GM03348 (cell line): ENCODE results near the gene NRXN3.
A peak's percentile ranks its signal among the peaks of the same experiment; 100 is the strongest.

Experiments used
- DNase-seq: peaks from one replicate; pipeline ENCODE4 v3.0.0; 2012; ENCODE audit warnings: low spot score

Gene NRXN3

DNA sequence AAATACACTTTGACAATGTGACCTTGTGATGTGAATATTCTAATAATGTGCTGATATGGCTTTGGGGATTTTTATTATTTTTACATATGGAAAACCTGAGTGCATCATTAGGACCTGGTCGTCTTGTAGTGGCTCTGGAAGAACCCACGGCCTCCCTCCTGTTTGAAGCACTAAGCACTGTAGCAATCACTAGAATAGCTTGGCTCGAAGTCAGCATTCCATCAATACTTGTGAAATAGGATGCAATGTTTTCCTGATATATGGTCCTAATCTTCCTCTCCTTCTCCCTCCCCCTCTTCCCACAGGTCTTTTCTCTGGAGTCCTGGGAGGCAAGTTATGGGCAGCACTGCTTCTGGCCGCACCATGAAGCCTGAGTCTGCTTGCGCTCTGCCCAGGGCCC, 71.9 kb downstream of the NRXN3 start:
- no peak for DNase-seq

DNA sequence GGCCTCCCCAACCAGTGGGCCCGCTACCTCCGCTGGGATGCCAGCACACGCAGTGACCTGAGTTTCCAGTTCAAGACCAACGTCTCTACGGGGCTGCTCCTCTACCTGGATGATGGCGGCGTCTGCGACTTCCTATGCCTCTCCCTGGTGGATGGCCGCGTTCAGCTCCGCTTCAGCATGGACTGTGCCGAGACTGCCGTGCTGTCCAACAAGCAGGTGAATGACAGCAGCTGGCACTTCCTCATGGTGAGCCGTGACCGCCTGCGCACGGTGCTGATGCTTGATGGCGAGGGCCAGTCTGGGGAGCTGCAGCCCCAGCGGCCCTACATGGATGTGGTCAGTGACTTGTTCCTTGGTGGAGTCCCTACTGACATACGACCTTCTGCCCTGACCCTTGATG, 73.0 kb downstream of the NRXN3 start:
- DNase-seq = no peak

DNA sequence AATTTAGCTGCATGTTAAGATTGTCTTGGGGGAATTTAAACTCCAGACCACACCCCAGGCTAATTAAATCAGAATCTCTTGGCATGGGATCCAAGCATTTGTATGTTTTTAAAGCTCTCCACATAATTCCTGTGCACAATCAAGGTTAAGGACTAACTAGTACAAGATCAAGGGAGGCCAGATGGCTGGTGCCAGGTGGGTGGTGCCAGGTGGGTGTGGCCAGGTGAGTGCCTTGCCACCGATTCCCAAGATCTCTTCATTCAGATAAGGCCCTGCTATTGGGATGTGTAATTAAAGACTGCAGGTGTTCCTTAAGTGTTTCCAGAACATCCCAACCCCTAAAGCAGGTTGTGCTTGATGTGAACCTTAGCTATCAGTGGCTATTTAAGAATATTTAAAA, 75.1 kb downstream of the NRXN3 start:
- no peak for DNase-seq

DNA sequence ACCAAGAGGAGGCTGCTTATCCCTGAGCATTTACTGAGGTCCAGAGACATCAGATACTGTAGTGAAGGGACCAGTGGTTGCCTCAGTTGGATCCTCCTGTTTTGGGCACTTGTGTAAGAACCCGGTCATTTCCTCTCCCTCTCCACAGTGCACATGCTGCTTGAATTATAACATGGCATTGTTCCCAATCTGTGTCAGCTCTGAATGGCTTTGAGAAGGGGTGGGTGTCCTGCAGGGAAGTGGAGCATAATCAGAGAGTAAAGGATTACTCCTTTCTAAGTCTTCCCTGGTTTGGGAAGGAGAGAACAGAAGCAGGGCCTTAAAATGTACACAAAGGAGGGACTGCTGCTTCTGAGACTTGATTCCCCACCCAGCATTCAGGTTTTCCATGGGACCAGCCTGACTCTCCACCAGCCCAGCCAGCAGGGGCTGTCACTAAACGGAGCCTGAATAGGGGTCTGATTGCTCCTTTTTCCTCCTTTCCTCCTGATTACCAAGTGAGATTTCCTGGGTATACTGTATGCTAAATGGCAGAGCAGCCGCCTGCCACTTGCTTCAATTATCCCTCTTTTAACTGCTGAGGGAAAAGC, 78.4 kb downstream of the NRXN3 start:
- DNase-seq = no peak

DNA sequence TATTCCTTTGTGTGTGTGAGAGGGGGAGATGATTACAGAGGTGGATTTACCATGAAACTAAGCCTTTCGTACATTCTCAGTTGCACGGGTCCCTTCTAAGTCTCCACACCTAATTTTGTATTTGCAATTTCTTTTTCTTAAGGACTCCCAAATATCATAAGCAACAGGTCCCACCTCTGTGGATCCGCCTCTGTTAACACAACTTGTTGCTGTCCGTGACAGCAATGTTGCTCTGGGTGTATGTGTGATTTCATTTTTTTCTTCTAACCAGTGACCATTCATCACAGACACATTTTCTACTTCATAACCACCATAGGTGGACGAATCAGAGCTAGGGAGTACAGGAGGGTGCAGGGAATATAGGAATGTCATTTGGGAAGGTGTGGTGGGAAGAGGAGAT, 81.1 kb downstream of the NRXN3 start:
- DNase-seq = no peak

DNA sequence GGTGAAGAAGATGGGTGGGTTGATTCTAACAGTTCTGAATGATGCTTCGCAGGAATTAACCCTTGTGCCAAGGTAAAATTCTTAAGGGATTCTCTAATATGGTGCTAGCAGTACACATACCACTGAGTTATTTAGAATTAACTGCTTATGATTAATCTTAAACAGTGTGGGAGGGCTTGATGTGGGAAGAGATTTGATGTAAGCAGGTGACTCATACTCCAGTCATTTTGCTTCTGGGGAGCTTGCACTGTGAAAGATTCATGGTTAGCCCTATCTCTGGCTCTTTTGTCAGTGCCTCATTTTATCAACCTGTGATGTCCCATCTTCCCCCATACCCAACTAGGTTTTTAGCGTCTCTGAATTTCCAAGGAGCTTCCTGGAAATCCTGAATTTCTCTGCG, 83.8 kb downstream of the NRXN3 start:
- peak; percentile 32 for DNase-seq

DNA sequence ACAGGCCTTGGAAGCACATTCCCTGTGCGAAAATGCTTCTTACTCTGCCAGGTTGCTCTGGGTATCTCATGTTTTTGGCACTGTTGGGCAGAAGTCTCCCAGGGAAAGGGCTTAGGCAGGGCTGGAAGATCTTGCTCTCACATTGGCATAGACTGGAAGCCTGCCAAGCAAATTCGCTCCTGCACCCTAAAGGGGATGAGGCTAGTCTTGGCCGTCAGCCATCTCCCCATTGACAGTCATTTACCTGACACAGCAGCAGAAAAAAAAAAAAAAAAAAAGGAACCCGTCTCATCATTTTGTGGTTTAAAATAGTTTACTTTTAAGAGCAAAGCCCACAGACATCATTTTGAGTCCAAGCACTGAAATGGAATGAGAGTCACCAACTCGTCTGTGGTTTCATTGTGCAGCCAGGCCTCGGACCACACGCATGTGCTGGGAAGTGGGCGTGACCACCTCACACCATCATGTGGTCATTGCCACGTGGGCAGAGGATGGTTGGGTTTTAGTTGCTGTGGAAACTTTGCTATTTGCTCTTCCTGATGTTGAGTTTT, 84.8 kb downstream of the NRXN3 start:
- peak; percentile 18 for DNase-seq

DNA sequence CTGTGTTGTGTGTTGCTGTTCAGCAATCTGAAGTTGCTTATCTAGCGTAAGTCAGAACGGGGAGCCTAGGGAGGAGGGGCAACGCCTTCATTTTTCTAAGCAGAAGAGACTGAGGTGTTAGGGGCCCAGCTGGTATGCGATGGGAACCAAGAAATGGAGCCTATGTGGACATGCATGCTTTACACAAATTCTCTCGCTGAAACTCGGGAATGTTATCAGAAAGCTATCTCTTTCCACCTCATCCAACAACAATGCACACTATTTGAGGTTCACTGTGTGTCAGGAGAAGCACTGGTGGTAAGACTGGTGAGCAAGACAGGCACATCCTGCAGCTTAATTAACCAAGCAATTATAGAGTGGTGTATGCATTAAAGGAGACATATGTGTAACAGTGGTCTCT, 89.7 kb downstream of the NRXN3 start:
- no peak for DNase-seq

DNA sequence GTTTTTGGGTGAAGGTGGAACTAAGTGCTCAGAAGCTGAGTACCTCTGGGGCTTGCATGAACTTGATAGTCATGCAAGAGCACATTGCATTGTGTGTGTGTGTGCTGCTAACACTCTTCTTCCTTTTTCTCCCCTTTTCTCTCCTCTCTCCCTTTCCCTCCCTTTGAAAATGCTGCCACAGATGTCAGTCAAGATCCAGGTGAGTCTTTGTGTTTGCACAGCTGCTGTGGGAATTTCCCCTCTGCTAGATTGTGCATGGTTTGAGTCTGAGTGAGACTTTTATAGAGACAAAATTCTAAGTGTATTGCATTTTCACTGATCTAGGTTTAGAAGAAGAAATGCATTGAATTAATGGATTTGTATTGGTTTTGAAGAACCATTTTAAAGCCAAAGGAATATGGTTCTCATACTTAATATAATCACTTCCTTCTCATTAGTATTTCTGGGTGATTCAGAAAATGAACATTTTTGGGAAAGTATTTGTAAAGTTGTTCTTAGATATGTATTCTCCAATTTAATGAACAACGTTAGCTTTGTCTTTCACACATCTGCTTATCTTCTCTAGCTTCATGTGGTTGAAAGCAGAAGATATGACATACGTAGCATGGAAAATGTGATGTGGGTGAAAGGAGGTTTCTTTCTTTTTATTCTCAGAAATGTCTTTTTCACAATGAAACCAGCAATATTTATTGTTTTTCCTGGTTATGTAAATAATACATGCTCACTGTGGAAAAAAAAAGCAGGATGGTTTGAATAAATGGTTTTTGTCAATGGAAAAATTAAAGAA, 108.5 kb downstream of the NRXN3 start:
- DNase-seq = no peak

DNA sequence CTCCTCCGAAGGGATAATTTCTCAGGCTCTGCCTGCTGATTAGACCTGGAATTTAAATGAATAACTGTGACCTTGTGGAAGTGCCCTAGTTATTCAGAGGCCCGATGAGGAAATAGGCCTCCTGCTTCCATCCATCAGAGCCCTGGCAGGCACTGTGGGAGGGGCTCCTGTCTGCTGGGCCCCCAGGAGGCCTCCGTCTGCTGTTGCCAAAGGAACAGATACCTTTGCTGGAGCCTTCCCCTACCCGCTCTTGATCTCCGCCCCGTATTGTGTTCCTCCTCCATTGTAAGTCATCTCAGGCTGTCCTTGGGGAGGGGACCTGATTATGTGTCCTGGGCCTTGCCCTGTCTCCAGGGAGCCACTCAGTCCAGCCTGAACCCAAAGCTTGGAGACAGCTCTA, 112.3 kb downstream of the NRXN3 start:
- DNase-seq = no peak

DNA sequence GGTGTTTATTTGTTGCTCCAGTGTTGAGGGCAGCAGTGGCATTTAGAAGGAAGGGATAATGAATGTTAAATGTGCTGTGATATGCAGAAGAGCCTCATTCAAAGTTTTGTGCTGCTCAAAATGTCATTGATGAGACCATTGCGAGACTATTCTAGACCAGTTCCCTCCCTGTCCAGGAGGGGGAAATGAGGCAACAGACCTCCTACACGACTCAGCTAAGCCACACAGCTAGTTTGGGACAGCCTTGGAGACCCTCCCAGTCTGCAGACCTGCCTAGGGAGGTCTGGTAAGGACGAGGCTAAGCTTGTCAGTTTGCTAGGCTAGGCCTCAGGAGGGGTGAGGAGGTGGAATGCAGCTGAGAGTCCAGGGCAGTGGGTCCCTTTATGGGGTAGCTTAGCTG, 116.0 kb downstream of the NRXN3 start:
- no peak for DNase-seq

DNA sequence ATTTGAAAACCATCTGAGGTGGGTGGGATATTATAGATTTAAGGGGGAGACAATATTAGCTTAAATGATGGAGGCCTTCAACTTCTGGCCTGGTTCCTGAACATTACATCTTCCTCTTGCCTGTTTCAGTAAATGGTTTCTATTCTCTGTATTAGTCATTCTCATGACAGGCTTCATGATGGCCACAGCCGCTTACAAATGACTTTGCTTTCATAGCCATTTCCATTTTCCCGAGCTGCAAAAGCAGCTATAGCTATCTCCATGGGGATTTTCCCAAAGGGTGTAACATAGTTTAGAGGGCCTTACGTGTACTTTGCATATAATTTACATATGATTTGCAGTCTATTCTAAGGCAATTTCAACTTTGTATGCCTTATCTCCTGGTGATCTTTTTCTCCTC, 121.8 kb downstream of the NRXN3 start:
- no peak for DNase-seq

DNA sequence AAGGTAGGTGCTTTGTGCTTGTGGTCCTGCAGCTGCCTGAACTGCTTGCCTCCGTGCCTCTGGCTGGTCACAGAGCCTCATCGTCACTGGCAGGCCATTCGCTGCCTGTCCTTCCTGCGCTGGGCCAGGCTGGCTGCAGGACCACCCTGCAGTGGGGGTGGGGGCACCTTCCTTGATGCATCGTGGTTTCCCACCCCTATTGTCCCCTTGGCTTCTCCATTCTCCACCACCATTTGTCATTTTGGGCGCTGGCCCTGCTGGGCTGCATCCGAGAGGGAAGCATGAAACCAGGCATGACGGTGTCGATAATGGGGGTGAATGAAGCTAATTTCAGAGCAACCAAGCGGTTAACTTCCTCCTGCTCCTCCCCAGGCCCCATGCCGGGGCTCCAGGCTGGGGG, 127.7 kb downstream of the NRXN3 start:
- DNase-seq = no peak

DNA sequence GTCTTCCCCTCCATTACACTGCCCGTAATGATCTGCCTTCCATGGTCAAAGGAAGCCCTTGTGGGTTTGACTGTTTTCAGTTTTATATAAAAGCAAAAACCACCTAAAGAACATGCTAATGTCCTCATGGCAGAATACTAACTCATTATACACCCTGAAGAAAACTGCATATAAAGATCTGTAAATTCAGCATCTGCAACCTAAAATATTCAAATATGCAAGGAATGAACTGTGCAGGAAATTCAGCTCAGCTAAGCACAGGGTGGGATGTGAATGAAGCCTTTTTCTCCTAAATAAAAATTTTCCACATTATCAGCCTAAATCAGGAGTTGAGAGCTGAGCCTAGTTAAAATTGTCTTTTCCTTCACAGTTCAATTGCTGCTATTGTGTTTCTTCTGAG, 128.1 kb downstream of the NRXN3 start:
- DNase-seq = no peak

DNA sequence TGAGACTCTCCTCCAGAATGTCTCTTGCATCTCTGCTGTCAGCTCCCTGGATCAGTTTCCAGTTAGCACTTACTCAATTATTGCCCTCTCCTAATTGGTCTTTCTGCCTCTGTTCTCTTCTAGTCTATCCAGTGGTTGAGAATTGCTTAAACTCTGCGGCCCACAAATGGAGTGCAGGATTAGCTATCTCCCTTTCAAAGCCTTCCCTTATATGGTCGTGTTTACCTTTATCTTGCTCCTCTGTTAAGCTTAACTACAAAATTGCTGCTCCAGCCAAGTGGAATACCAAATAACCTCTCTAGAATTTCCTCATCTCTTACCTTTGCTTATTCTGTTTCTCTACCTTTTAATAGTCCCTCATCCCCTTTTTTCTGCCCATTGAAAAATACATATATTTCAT, 132.7 kb downstream of the NRXN3 start:
- DNase-seq = no peak

DNA sequence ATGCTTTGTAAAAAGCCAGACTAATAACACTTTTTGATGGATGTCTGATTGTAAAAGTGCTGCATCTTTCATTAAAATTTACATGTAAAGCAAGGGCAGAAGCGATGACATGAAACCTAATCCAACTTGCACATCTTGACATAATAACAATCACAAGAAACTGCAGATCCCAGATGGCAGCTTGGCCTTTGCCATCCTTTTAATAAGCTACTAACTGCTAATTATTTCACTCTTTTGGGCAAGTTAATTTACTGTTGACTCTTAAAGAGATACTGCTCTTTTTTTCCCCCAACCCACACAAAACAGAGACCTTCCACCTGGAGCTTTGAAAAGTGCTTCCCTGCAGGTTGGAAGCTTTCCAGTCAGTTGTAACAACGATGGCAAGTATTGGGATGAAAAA, 137.5 kb downstream of the NRXN3 start:
- no peak for DNase-seq

DNA sequence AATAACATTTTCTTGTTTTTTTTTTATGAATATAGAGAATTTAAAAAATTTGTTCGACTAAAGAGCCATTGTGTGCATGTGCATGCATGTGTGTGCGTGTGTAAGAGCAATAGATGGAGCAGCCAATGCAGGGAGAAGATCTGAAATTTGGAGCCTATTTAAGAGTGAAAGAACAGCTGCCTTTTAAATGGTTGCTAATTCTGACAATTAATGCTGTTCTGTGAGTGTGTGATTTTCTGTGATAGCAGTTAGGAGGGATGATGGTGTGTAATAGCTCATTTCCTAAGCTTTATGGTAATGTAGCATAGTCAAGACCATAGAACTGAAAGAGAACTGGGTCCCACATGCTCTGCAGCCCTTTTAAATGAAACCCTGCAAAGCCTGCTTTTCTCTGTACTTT, 137.9 kb downstream of the NRXN3 start:
- no peak for DNase-seq

DNA sequence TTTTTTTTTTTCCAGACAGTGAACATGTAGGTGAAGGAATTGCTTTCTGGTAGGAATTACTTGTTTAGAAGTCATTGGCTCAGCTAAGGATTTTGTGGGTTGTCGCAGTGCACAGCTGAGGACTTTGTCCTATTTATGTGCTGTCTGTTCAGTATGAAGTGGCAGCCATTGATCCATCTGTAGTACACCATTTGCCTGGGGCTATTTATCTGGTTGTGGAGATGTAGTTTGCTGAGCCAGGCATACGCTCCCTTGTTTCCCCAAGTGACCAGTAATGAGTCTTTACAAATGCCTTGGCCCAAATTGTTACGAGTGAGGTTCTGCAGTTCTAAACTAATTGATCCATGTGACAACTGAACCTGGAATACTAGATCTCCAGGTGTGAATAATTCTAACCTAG, 140.1 kb downstream of the NRXN3 start:
- DNase-seq = no peak

DNA sequence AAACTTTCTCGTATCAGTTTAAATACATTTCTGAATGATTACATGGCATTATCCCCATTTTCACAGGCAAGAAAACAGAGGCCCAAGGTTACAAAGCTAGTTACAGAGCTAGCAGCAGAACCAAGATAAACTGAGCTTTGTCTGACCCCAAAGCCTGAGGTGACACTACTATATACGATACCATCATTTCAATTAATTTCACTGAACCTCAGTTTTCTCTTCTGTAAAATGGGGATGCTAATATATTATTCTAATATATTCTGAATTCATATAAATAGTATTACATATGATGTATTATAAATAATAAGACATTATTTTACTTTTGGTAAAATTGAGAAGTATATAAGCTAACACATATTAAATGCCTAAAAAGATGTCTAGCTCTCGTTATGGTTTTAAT, 143.3 kb downstream of the NRXN3 start:
- no peak for DNase-seq

DNA sequence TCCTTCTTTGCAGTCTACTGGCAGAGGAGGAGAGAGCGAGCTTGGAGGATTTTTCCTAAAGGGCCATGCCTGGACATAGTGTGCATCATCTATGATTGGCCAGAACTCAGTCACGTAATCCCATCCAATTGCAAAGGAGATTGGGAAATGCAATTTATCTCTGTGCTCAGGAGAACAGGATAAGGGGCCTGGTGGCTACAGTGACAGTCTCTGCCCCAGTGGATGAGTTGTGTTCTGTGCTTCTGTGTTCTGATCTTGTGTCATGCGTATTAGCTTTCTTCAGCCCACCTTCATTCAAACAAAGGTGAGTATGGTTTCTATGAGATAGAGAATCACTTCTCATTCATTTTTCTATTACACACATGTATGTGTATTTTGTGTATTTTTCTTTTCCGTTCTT, 144.3 kb downstream of the NRXN3 start:
- no peak for DNase-seq

DNA sequence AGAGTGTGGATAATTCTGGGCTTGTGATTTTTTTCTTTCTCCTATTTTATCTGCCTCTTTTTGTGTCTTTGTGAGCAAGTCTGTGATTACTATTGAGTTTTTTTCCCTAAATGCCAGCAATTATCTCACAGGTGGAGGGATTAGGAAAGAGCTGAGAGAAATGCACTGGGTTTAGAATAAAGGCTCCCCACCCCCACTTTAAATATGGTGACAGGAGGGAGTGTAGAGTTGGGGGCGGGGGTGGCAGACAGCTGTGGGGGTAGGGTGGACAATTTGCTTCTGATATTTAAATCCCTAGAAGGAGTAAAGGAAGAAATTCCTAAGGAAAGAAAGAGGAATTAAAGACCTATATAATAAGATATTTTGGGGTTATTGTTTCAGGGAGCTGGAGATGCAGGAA, 145.9 kb downstream of the NRXN3 start:
- DNase-seq = no peak

DNA sequence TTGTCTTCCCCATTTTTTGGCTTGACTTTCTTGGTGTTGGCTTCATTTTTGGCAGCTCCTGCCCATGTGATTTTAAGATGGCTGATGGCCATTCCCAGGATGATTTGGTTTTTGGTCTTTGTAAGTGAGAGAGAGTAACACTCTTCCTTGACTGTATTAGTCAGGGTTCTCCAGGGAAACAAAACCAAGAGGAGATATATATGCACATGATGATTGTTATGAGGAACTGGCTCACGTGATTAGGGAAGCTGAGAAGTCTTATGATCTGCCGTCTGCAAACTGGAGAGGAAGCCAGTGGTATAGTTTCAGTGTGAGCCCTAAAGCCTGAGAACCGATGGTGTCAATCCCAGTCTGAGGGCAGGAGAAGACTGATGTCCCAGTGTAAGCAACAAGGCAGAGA, 146.6 kb downstream of the NRXN3 start:
- no peak for DNase-seq

DNA sequence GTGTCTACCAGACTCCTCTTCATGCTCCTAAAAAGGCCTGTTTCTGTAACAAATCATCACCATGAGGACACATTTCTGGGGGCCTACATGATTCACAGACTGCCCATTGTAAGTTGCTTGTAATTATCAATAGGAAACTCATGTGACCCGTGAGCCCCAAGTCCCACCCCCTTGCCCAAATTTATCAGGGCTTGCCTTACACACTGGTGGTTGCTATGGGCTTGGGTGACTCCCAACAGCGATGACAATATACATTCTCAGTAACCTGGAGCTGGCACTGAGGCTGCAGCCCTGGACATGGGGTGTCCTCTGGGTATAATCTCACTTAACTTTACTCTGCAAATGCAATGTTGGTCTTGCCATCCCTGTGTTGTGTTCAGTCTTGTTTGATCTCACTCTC, 149.2 kb downstream of the NRXN3 start:
- no peak for DNase-seq
